Prostate gland (tissue), 2 donors: Measurements from ENCODE around the gene PCDHB3.
"Not testable (repeated sequence)": the region's sequence is repeated elsewhere in the genome, so short reads cannot be mapped to it uniquely, and the experiment has no call there.

Source experiments
- CTCF ChIP-seq, 4 experiments: fragments of 200-600 bp in 2 of 4; fragments of 450-650 bp in 2 of 4; sonication (generic) in 2 of 4; IDR thresholded peaks; 1 replicate in 3 of 4; 2 replicates in 1 of 4; pipeline ENCODE4 v1.5.1; 2016 to 2019; ENCODE audit warnings: antibody characterized with exemption in 4 of 4, mild to moderate bottlenecking in 2 of 4, moderate library complexity in 2 of 4
- POLR2A ChIP-seq: fragments of 450-650 bp; IDR thresholded peaks from one replicate; pipeline ENCODE4 v1.6.1; 2016; ENCODE audit warnings: antibody characterized with exemption, mild to moderate bottlenecking
- POLR2AphosphoS5 ChIP-seq: sonication (generic); formaldehyde crosslinking; IDR thresholded peaks from one replicate; pipeline ENCODE4 v1.6.1; 2017; ENCODE audit warnings: antibody characterized with exemption

DNA sequence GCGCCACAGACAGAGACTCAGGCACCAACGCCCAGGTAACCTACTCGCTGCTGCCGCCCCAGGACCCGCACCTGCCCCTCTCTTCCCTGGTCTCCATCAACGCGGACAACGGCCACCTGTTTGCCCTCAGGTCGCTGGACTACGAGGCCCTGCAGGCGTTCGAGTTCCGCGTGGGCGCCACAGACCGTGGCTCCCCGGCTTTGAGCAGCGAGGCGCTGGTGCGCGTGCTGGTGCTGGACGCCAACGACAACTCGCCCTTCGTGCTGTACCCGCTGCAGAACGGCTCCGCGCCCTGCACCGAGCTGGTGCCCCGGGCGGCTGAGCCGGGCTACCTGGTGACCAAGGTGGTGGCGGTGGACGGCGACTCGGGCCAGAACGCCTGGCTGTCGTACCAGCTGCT lies 1.8 kb downstream of the PCDHB3 start:
- not testable (repeated sequence) for TF ChIP-seq POLR2A; CTCF (IDR thresholded peaks at IDR 0.05); POLR2AphosphoS5
